Body of pancreas (tissue), 4 donors: ENCODE results near the gene ZNF611. TPM values are rescaled to one million over a fixed set of nuclear protein-coding genes. Genes with fewer than 3 reads are reported as not detected.
A peak's percentile ranks its signal among the peaks of the same experiment; 100 is the strongest.
"Not testable (repeated sequence)": the region's sequence is repeated elsewhere in the genome, so short reads cannot be mapped to it uniquely, and the experiment has no call there.

Source experiments
- ATAC-seq: fragments of 150-250 bp; one replicate; pipeline ENCODE4 v1.9.1; 2016
- DNase-seq, 4 donors: peaks; one replicate each; pipeline ENCODE4 v3.0.0-alpha.2; 2019
- H3K27ac ChIP-seq, 4 donors: fragments of 200-600 bp; sonication (generic); 1 replicate in 3 of 4; 2 replicates in 1 of 4; pipeline versions ENCODE4 v1.5.1 to v1.6.1; 2016 to 2019; ENCODE audit warnings: mild to moderate bottlenecking in 1 of 4, mixed read lengths in 1 of 4, moderate library complexity in 1 of 4
- H3K27me3 ChIP-seq, 2 donors: fragments of 200-600 bp; sonication (generic); one replicate each; pipeline ENCODE4 v1.6.0; 2016; ENCODE audit warnings: mild to moderate bottlenecking in 1 of 2
- H3K36me3 ChIP-seq, 2 donors: fragments of 200-600 bp; sonication (generic); replicated peaks in 1 of 2; 2 replicates each; pipeline ENCODE4 v1.5.1; 2016; ENCODE audit warnings: low read depth in 2 of 2; ENCODE audit not compliant: insufficient read depth in 1 of 2
- H3K4me1 ChIP-seq: fragments of 200-600 bp; sonication (generic); one replicate; pipeline ENCODE4 v1.6.0; 2016
- H3K4me3 ChIP-seq, 2 donors: fragments of 200-600 bp; sonication (generic); 1 replicate in 1 of 2; 2 replicates in 1 of 2; pipeline ENCODE4 v1.5.1; 2016 to 2019
- H3K9me3 ChIP-seq, 3 donors: fragments of 200-600 bp; sonication (generic); 1 replicate in 2 of 3; 2 replicates in 1 of 3; pipeline ENCODE4 v1.5.1; 2016
- POLR2A ChIP-seq, 3 donors: fragments of 450-650 bp; IDR thresholded peaks; one replicate each; pipeline ENCODE4 v1.6.1; 2016; ENCODE audit warnings: antibody characterized with exemption in 3 of 3, mild to moderate bottlenecking in 2 of 3
- WGBS, 2 donors: methylation state at CpG; one replicate each; pipeline ENCODE4 v1.1.5; 2017; 5-methylcytosine and 5-hydroxymethylcytosine counted together
- intact Hi-C: fragments of 100-400 bp; cut with DNase I; formaldehyde crosslinking; loops from one replicate; pipeline ENCODE4 v1.15.1; 2023
- total RNA-seq, 2 donors: library from RNA; depleted of rRNA; stranded (reverse); fragments of >200 nt; gene quantifications; one replicate each; pipeline ENCODE4 v1.1.0, GENCODE V29; 2016
- TF ChIP-seq, protein P1 (sequence below), 7 experiments: fragments of 450-650 bp in 4 of 7; fragments of 200-600 bp in 3 of 7; sonication (generic) in 3 of 7; IDR thresholded peaks; one replicate each; pipeline ENCODE4 v1.5.1; 2016 to 2019; ENCODE audit warnings: antibody characterized with exemption in 7 of 7

ZNF611 gene
- total RNA-seq, 2 donors from 2014 or later: 6.0 to 19.8 TPM

DNA sequence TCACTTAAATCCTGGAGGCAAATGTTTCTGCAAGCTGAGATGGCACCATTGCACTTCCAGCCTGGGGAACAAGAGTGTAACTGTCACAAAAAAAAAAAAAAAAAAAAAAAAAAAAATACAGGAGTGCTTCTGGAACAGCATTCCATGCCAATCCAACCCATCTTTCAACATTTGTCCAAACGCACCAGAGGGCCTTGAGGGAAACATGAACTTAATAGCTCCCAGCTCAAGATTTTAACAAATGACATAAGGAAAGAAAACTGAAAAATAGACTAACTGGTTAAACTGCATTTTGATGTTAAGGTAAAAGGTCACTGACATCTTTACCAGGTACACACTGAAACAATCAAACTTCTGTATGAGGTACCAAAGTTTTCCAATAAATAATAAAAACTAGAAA, 49.0 kb downstream of the ZNF611 start:
- DNase-seq (peak in 1 of 4 donors; percentile 9), ATAC-seq (no peak)
- intact Hi-C loops: no loop called here
- no peaks in the 10 kb centered on the region for H3K9me3 ChIP-seq
- TF ChIP-seq POLR2A (IDR thresholded peaks at IDR 0.05): no peak
- TF ChIP-seq, protein P1, sequence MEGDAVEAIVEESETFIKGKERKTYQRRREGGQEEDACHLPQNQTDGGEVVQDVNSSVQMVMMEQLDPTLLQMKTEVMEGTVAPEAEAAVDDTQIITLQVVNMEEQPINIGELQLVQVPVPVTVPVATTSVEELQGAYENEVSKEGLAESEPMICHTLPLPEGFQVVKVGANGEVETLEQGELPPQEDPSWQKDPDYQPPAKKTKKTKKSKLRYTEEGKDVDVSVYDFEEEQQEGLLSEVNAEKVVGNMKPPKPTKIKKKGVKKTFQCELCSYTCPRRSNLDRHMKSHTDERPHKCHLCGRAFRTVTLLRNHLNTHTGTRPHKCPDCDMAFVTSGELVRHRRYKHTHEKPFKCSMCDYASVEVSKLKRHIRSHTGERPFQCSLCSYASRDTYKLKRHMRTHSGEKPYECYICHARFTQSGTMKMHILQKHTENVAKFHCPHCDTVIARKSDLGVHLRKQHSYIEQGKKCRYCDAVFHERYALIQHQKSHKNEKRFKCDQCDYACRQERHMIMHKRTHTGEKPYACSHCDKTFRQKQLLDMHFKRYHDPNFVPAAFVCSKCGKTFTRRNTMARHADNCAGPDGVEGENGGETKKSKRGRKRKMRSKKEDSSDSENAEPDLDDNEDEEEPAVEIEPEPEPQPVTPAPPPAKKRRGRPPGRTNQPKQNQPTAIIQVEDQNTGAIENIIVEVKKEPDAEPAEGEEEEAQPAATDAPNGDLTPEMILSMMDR (IDR thresholded peaks at IDR 0.05): no peak
- no peaks in the 10 kb centered on the region for H3K36me3 ChIP-seq
- H3K27me3 ChIP-seq: no peaks in the 10 kb centered on the region
- peak overlapping the region in 3 of 4 donors; percentile 57 to 67 (median 65) for H3K27ac ChIP-seq
- 44 to 47% methylated on average over 1 of the region's 1 CpG for WGBS, 2 donors
- peaks cover 34% of the 10 kb centered on the region for H3K4me1 ChIP-seq
- no peak overlapping the region for H3K4me3 ChIP-seq

DNA sequence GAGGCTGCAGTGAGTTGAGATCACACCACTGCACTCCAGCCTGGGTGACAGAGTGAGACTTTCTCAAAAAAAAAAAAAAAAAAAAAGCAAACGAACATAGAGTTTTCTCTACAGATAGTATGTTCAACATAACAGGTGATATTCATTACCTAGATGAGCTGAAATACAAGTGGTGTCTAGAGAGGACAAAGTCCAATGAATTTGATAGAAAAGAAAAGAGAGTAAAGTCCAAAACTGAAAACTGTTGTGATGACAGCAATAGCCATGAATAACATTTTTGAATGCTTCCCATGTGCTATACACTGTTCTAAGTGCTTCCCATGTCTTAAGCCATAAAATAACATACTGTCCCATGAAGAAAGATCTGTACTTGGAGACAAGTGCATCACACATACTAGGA, 53.6 kb downstream of the ZNF611 start:
- H3K27me3 ChIP-seq, ATAC-seq, H3K4me1 ChIP-seq, H3K4me3 ChIP-seq, H3K27ac ChIP-seq, intact Hi-C loops, DNase-seq, H3K36me3 ChIP-seq, H3K9me3 ChIP-seq: not testable (repeated sequence)
- 27 to 33% methylated on average over 1 of the region's 1 CpG for WGBS, 2 donors

DNA sequence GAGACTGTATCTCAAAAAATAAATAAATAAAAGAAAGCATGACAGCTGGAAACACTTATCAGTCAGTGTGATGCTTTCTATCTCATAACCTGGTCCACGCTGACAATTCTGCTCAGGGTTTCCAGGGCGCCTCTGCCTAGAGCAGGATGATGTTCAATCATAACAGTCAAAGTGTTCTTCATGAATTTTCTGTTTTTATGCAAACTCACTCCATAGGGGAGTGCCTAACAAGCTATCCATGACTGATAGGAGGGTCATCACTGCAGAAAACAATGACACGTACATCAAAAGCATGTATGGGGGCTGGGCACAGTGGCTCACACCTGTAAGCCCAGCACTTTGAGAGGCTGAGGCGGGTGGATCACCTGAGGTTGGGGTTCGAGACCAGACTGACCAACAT, 55.2 kb downstream of the ZNF611 start:
- intact Hi-C loops: no loop called here

DNA sequence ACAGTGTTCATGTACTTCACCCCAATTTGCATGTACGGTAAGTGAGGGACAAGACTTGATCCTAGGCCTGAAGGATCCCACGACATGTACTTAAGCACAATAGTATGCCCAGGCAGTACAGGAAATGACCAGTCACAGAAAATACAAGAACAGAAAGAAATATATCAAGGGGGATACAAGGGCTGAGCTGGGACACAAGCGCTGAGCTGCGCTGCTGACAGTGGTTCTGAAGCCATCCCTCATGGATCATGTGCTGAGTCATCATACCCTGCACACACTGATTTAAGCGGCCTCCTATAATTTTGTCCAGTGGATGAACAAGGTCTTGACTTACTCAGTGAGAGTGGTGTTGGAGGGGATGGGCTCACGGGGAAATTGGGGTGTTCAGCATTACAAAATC, 59.6 kb downstream of the ZNF611 start:
- H3K4me1 ChIP-seq, H3K36me3 ChIP-seq, intact Hi-C loops, H3K4me3 ChIP-seq, H3K27ac ChIP-seq, DNase-seq, H3K9me3 ChIP-seq, ATAC-seq, H3K27me3 ChIP-seq: not testable (repeated sequence)
- 88 to 92% methylated on average over 4 to 6 of the region's 6 CpGs for WGBS, 2 donors

More for the DNA sequence above, 55.2 kb downstream of the ZNF611 start:
- ATAC-seq (no peak), DNase-seq (no peak)
- no peak for TF ChIP-seq POLR2A (IDR thresholded peaks at IDR 0.05)
- TF ChIP-seq, protein P1 (IDR thresholded peaks at IDR 0.05): no peak
- Histone ChIP-seq H3K9me3 (no peaks in the 10 kb centered on the region), H3K4me1 (no peaks in the 10 kb centered on the region), H3K27me3 (no peaks in the 10 kb centered on the region), H3K4me3 (no peak overlapping the region), H3K36me3 (no peaks in the 10 kb centered on the region), H3K27ac (no peak overlapping the region)
- WGBS, 2 donors: 89 to 97% methylated on average over 5 of the region's 5 CpGs

DNA sequence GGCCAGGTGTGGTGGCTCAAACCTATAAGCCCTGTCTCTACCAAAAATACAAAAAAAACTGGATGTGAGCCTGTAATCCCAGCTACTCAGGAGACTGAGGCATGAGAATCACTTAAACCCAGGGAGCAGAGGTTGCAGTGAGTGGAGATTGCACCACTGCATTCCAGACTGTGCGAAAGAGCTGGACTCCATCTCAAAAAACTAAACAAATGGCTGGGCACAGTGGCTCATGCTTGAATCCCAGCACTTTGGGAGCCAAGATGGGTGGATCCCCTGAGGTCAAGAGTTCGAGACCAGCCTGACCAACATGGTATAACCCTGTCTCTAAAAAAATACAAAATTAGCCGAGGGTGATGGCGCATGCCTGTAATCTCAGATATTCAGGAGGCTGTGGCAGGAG, 61.8 kb downstream of the ZNF611 start:
- 95 to 98% methylated on average over 4 of the region's 4 CpGs for WGBS, 2 donors
- TF ChIP-seq, protein P1 (IDR thresholded peaks at IDR 0.05): no peak
- intact Hi-C loops: no loop called here

DNA sequence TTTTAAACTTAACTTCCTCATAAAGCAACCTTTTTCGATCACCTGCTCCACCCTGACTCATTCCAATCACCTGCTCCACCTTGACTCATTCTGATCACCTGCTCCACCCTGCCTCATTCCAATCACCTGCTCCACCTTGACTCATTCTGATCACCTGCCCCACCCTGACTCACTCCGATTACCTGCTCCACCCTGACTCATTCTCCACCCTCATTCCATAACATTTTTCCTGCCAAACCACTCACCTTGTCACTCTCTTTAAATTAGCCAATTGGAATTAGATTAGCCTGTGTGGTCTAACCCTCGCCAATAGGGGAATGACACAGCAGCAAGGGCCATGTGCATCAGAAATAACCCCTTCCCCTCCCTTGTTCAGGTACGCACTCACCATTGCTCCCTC, 64.8 kb downstream of the ZNF611 start:
- Histone ChIP-seq H3K36me3 (no peaks in the 10 kb centered on the region), H3K27ac (no peak overlapping the region), H3K4me3 (no peak overlapping the region), H3K4me1 (no peaks in the 10 kb centered on the region), H3K9me3 (no peaks in the 10 kb centered on the region), H3K27me3 (no peaks in the 10 kb centered on the region)
- TF ChIP-seq, protein P1 (IDR thresholded peaks at IDR 0.05): no peak
- no peak for TF ChIP-seq POLR2A (IDR thresholded peaks at IDR 0.05)
- WGBS, 2 donors: 84 to 89% methylated on average over 4 of the region's 4 CpGs
- intact Hi-C loops: no loop called here
- no peak for ATAC-seq
- peak in 2 of 4 donors; percentile 12 to 16 for DNase-seq

More for the DNA sequence above, 61.8 kb downstream of the ZNF611 start:
- Histone ChIP-seq H3K9me3 (no peaks in the 10 kb centered on the region), H3K4me3 (no peak overlapping the region), H3K4me1 (no peaks in the 10 kb centered on the region), H3K27me3 (no peaks in the 10 kb centered on the region), H3K27ac (no peak overlapping the region), H3K36me3 (no peaks in the 10 kb centered on the region)
- DNase-seq (no peak), ATAC-seq (no peak)
